ENCODE data around the gene TENM4.
A peak's percentile ranks its signal among the peaks of the same experiment; 100 is the strongest.

The TENM4 gene

DNA sequence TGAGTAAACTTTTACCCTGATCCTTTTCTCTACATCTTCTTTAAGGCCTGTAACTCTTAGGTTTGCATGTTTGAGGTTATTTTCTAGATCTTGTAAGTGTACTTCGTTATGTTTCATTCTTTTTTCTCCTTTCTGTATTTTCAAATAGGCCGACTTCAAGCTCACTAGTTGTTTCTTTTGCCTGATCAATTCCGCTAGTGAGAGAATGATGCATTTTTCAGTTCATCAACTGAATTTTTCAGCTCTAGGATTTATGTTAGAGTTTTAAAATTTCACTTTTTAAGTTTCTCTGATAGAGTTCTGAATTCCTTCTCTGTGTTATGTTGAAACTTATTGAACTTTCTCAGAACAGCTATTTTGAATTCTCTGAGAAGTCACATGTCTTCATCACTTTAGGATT, 810.7 kb downstream of the TENM4 start:
- DNase-seq (no peak), ATAC-seq (ENCODE audit: insufficient read depth, low read depth) (no peak)
- no peak overlapping the region for H3K4me2 ChIP-seq (ENCODE audit: insufficient read depth, low read length)
- H4K20me1 ChIP-seq (ENCODE audit: insufficient read depth, low read length), result no peaks in the 10 kb centered on the region
- H2AFZ ChIP-seq (ENCODE audit: low read depth, low read length), result no peak overlapping the region
- no peaks in the 10 kb centered on the region for H3K36me3 ChIP-seq (ENCODE audit: insufficient read depth, low read length)
- TF ChIP-seq, protein P1, sequence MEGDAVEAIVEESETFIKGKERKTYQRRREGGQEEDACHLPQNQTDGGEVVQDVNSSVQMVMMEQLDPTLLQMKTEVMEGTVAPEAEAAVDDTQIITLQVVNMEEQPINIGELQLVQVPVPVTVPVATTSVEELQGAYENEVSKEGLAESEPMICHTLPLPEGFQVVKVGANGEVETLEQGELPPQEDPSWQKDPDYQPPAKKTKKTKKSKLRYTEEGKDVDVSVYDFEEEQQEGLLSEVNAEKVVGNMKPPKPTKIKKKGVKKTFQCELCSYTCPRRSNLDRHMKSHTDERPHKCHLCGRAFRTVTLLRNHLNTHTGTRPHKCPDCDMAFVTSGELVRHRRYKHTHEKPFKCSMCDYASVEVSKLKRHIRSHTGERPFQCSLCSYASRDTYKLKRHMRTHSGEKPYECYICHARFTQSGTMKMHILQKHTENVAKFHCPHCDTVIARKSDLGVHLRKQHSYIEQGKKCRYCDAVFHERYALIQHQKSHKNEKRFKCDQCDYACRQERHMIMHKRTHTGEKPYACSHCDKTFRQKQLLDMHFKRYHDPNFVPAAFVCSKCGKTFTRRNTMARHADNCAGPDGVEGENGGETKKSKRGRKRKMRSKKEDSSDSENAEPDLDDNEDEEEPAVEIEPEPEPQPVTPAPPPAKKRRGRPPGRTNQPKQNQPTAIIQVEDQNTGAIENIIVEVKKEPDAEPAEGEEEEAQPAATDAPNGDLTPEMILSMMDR (IDR thresholded peaks at IDR 0.05; ENCODE audit: borderline replicate concordance, extremely low read depth, low read length, poor library complexity, severe bottlenecking), result no peak
- TF ChIP-seq EZH2 (IDR thresholded peaks at IDR 0.05; ENCODE audit: borderline replicate concordance, low read depth, low read length, severe bottlenecking), result no peak
- H3K4me3 ChIP-seq (ENCODE audit: low read depth in 1 of 2, low read length in 2 of 2), result no peak overlapping the region
- no peak overlapping the region for H3K9ac ChIP-seq (ENCODE audit: low read depth, low read length)
- no peaks in the 10 kb centered on the region for H3K27me3 ChIP-seq (ENCODE audit: insufficient read depth, low read length, poor library complexity)
- H3K79me2 ChIP-seq (ENCODE audit: insufficient read depth, low read length), result no peaks in the 10 kb centered on the region
- H3K9me3 ChIP-seq (ENCODE audit: insufficient read depth, low read length, severe bottlenecking), result peaks cover 8% of the 10 kb centered on the region
- H3K27ac ChIP-seq (ENCODE audit: low read length), result no peak overlapping the region
- H3K4me1 ChIP-seq (ENCODE audit: insufficient read depth, low read length), result no peaks in the 10 kb centered on the region

DNA sequence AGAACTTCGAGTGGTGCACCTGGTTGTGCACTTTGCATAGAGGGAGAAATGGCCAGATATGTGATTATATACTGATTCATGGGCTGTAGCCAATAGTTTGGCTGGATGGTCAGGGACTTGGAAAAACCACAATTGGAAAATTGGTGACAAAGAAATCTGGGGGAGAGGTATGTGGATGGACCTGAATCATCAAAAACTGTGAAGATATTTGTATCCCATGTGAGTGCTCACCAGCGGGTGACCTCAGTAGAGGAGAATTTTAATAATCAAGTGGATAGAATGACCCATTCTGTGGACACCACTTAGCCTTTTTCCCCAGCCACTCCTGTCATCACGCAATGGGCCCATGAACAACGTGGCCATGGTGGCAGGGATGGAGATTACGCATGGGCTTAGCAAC, 818.2 kb downstream of the TENM4 start:
- Histone ChIP-seq H3K4me2 (ENCODE audit: insufficient read depth, low read length) (no peak overlapping the region), H3K27ac (ENCODE audit: low read length) (no peak overlapping the region), H3K9me3 (ENCODE audit: insufficient read depth, low read length, severe bottlenecking) (no peaks in the 10 kb centered on the region), H3K36me3 (ENCODE audit: insufficient read depth, low read length) (no peaks in the 10 kb centered on the region), H4K20me1 (ENCODE audit: insufficient read depth, low read length) (no peaks in the 10 kb centered on the region), H3K79me2 (ENCODE audit: insufficient read depth, low read length) (no peaks in the 10 kb centered on the region), H3K4me3 (ENCODE audit: low read depth in 1 of 2, low read length in 2 of 2) (no peak overlapping the region), H3K9ac (ENCODE audit: low read depth, low read length) (no peak overlapping the region), H3K4me1 (ENCODE audit: insufficient read depth, low read length) (no peaks in the 10 kb centered on the region), H2AFZ (ENCODE audit: low read depth, low read length) (no peak overlapping the region), H3K27me3 (ENCODE audit: insufficient read depth, low read length, poor library complexity) (no peaks in the 10 kb centered on the region)
- TF ChIP-seq, protein P1 (IDR thresholded peaks at IDR 0.05; ENCODE audit: borderline replicate concordance, extremely low read depth, low read length, poor library complexity, severe bottlenecking), result no peak
- DNase-seq (no peak), ATAC-seq (ENCODE audit: insufficient read depth, low read depth) (no peak)

DNA sequence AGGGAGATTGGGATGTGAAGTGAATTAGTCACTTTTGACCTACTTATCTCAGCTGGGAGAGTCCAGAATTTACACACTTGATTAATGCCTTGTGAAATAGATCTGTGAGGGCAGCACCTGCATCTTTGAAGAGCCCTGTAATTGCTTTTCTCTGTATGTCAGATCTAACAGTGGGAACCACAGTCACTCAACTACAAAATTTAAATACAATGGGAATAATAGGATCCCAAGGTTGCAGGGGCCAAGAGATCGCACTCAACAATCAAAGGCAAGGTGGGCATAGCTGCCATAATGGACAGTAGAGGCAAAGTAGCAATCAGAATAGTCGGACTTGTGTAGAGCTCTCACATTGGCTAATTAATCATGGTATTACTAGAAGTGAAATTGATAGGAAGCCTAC, 820.7 kb downstream of the TENM4 start:
- H3K4me1 ChIP-seq (ENCODE audit: insufficient read depth, low read length), result no peaks in the 10 kb centered on the region
- TF ChIP-seq, protein P1 (IDR thresholded peaks at IDR 0.05; ENCODE audit: borderline replicate concordance, extremely low read depth, low read length, poor library complexity, severe bottlenecking), result no peak
- TF ChIP-seq EZH2 (IDR thresholded peaks at IDR 0.05; ENCODE audit: borderline replicate concordance, low read depth, low read length, severe bottlenecking), result no peak
- no peak overlapping the region for H3K4me3 ChIP-seq (ENCODE audit: low read depth in 1 of 2, low read length in 2 of 2)
- no peak overlapping the region for H2AFZ ChIP-seq (ENCODE audit: low read depth, low read length)
- no peak overlapping the region for H3K9ac ChIP-seq (ENCODE audit: low read depth, low read length)
- H3K4me2 ChIP-seq (ENCODE audit: insufficient read depth, low read length), result no peak overlapping the region
- no peaks in the 10 kb centered on the region for H4K20me1 ChIP-seq (ENCODE audit: insufficient read depth, low read length)
- no peaks in the 10 kb centered on the region for H3K79me2 ChIP-seq (ENCODE audit: insufficient read depth, low read length)
- H3K27ac ChIP-seq (ENCODE audit: low read length), result no peak overlapping the region
- DNase-seq (no peak), ATAC-seq (ENCODE audit: insufficient read depth, low read depth) (no peak)
- H3K9me3 ChIP-seq (ENCODE audit: insufficient read depth, low read length, severe bottlenecking), result no peaks in the 10 kb centered on the region
- H3K27me3 ChIP-seq (ENCODE audit: insufficient read depth, low read length, poor library complexity), result no peaks in the 10 kb centered on the region
- H3K36me3 ChIP-seq (ENCODE audit: insufficient read depth, low read length), result no peaks in the 10 kb centered on the region

DNA sequence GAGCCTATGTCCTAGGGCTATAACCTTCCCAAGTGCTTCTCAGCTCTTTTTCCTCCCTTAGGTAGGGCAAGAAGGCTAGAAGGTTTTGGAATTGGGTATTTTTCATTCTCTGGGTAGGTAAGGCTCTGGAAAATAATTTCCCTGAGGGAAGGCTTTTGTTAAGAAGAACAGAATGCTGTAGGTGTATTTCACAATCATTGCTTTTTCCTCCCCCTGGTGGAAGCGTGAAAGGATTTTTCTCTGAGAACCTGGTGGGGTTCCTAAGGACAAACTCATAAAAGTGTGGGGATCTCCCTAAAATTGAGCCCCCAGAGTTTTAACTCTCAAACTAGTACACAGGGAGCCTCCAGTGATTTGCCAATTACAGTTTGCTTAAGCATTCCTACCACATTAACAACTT, 825.1 kb downstream of the TENM4 start:
- TF ChIP-seq EZH2 (IDR thresholded peaks at IDR 0.05; ENCODE audit: borderline replicate concordance, low read depth, low read length, severe bottlenecking), result no peak
- TF ChIP-seq, protein P1 (IDR thresholded peaks at IDR 0.05; ENCODE audit: borderline replicate concordance, extremely low read depth, low read length, poor library complexity, severe bottlenecking), result peak; percentile 2
- H3K9ac ChIP-seq (ENCODE audit: low read depth, low read length), result no peak overlapping the region
- no peaks in the 10 kb centered on the region for H3K36me3 ChIP-seq (ENCODE audit: insufficient read depth, low read length)
- H3K27me3 ChIP-seq (ENCODE audit: insufficient read depth, low read length, poor library complexity), result no peaks in the 10 kb centered on the region
- no peak overlapping the region for H3K4me2 ChIP-seq (ENCODE audit: insufficient read depth, low read length)
- H3K4me1 ChIP-seq (ENCODE audit: insufficient read depth, low read length), result no peaks in the 10 kb centered on the region
- no peaks in the 10 kb centered on the region for H3K79me2 ChIP-seq (ENCODE audit: insufficient read depth, low read length)
- H3K27ac ChIP-seq (ENCODE audit: low read length), result no peak overlapping the region
- DNase-seq (no peak), ATAC-seq (ENCODE audit: insufficient read depth, low read depth) (no peak)
- no peaks in the 10 kb centered on the region for H3K9me3 ChIP-seq (ENCODE audit: insufficient read depth, low read length, severe bottlenecking)
- H4K20me1 ChIP-seq (ENCODE audit: insufficient read depth, low read length), result no peaks in the 10 kb centered on the region
- no peak overlapping the region for H3K4me3 ChIP-seq (ENCODE audit: low read depth in 1 of 2, low read length in 2 of 2)
- H2AFZ ChIP-seq (ENCODE audit: low read depth, low read length), result no peak overlapping the region

Data from DND-41 (cell line).